ENCODE data around the gene NLRP14.

NLRP14 gene

DNA sequence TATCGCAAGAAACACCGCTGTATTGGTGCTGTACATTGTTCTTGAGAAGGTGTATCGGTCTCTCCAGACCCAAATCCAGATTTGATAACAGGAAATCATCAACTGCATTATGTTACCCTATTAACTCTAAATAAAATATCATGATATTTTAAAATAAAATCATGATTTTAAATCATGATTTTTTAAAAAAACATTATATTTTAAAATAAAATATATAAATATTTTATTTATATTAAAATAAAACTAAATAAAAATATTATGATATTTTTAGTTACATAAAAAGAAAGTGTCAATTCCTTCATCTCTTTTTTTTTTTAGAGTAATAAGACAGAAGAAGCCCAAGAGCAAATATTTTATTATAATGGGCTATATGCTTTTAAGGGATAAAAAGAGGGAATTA is 96.1 kb downstream of the NLRP14 start:
- TF ChIP-seq, protein P1, sequence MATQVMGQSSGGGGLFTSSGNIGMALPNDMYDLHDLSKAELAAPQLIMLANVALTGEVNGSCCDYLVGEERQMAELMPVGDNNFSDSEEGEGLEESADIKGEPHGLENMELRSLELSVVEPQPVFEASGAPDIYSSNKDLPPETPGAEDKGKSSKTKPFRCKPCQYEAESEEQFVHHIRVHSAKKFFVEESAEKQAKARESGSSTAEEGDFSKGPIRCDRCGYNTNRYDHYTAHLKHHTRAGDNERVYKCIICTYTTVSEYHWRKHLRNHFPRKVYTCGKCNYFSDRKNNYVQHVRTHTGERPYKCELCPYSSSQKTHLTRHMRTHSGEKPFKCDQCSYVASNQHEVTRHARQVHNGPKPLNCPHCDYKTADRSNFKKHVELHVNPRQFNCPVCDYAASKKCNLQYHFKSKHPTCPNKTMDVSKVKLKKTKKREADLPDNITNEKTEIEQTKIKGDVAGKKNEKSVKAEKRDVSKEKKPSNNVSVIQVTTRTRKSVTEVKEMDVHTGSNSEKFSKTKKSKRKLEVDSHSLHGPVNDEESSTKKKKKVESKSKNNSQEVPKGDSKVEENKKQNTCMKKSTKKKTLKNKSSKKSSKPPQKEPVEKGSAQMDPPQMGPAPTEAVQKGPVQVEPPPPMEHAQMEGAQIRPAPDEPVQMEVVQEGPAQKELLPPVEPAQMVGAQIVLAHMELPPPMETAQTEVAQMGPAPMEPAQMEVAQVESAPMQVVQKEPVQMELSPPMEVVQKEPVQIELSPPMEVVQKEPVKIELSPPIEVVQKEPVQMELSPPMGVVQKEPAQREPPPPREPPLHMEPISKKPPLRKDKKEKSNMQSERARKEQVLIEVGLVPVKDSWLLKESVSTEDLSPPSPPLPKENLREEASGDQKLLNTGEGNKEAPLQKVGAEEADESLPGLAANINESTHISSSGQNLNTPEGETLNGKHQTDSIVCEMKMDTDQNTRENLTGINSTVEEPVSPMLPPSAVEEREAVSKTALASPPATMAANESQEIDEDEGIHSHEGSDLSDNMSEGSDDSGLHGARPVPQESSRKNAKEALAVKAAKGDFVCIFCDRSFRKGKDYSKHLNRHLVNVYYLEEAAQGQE (IDR thresholded peaks at IDR 0.05; ENCODE audit: low read depth), result no peak
- TF ChIP-seq NFIC (IDR thresholded peaks at IDR 0.05) (no peak), CEBPB (IDR thresholded peaks at IDR 0.05) (no peak), FOXM1 (IDR thresholded peaks at IDR 0.05; ENCODE audit: borderline replicate concordance, low read depth) (no peak), TAF1 (IDR thresholded peaks at IDR 0.05; ENCODE audit: low read depth) (no peak), TCF12 (IDR thresholded peaks at IDR 0.05; ENCODE audit: low read depth) (no peak), EGR1 (IDR thresholded peaks at IDR 0.05) (no peak), EP300 (IDR thresholded peaks at IDR 0.05; ENCODE audit: borderline replicate concordance) (no peak), YY1 (IDR thresholded peaks at IDR 0.05; ENCODE audit: low read depth) (no peak), CREB1 (IDR thresholded peaks at IDR 0.05; ENCODE audit: low read depth) (no peak), ZBTB7A (IDR thresholded peaks at IDR 0.05; ENCODE audit: low read depth) (no peak), TEAD4 (IDR thresholded peaks at IDR 0.05) (no peak), RAD21 (IDR thresholded peaks at IDR 0.05; ENCODE audit: low read depth) (no peak)
- TF ChIP-seq, protein P2, sequence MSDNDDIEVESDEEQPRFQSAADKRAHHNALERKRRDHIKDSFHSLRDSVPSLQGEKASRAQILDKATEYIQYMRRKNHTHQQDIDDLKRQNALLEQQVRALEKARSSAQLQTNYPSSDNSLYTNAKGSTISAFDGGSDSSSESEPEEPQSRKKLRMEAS (IDR thresholded peaks at IDR 0.05), result no peak
- TF ChIP-seq, protein P3, sequence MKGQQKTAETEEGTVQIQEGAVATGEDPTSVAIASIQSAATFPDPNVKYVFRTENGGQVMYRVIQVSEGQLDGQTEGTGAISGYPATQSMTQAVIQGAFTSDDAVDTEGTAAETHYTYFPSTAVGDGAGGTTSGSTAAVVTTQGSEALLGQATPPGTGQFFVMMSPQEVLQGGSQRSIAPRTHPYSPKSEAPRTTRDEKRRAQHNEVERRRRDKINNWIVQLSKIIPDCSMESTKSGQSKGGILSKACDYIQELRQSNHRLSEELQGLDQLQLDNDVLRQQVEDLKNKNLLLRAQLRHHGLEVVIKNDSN (IDR thresholded peaks at IDR 0.05), result no peak
